Gastrocnemius medialis (tissue), 4 donors: ENCODE measurements around the gene GSTK1.

Source experiments
- POLR2A ChIP-seq, 2 donors: fragments of 450-650 bp; IDR thresholded peaks; one replicate each; pipeline ENCODE4 v1.6.1; 2017; ENCODE audit warnings: antibody characterized with exemption in 2 of 2, mild to moderate bottlenecking in 2 of 2, moderate library complexity in 2 of 2
- TF ChIP-seq, protein P1 (sequence below), 5 experiments: fragments of 450-650 bp in 3 of 5; fragments of 200-600 bp in 2 of 5; sonication (generic) in 2 of 5; IDR thresholded peaks in 4 of 5; conservative IDR thresholded peaks in 1 of 5; 1 replicate in 4 of 5; 2 replicates in 1 of 5; pipeline ENCODE4 v1.5.1; 2016 to 2019; ENCODE audit warnings: antibody characterized with exemption in 5 of 5, mild to moderate bottlenecking in 3 of 5, moderate library complexity in 3 of 5

DNA sequence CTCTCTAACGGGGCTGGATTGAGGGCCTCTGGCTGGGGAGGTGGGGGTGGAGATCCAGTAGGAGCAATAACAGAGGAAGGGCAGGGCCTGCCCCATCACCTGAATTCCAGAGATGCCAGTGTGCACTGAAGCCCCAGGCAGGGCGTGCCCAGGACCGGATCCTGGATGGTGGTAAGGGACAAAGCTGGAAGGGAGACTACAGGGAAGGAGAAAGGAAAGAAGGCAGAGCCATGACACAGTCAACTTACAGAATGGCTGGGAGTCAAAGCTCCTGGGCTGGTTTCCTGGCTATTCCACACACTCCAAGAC is 22.2 kb downstream of the GSTK1 start:
- TF ChIP-seq POLR2A (IDR thresholded peaks at IDR 0.05) = no peak
- TF ChIP-seq, protein P1, sequence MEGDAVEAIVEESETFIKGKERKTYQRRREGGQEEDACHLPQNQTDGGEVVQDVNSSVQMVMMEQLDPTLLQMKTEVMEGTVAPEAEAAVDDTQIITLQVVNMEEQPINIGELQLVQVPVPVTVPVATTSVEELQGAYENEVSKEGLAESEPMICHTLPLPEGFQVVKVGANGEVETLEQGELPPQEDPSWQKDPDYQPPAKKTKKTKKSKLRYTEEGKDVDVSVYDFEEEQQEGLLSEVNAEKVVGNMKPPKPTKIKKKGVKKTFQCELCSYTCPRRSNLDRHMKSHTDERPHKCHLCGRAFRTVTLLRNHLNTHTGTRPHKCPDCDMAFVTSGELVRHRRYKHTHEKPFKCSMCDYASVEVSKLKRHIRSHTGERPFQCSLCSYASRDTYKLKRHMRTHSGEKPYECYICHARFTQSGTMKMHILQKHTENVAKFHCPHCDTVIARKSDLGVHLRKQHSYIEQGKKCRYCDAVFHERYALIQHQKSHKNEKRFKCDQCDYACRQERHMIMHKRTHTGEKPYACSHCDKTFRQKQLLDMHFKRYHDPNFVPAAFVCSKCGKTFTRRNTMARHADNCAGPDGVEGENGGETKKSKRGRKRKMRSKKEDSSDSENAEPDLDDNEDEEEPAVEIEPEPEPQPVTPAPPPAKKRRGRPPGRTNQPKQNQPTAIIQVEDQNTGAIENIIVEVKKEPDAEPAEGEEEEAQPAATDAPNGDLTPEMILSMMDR (IDR thresholded peaks at IDR 0.05 in 4 of 5, conservative IDR thresholded peaks at IDR 0.05 in 1 of 5) = no peak
